ENCODE measurements around the gene CACNG1. TPM values are rescaled to one million over a fixed set of nuclear protein-coding genes. Genes with fewer than 3 reads are reported as not detected.

Gene CACNG1, protein sequence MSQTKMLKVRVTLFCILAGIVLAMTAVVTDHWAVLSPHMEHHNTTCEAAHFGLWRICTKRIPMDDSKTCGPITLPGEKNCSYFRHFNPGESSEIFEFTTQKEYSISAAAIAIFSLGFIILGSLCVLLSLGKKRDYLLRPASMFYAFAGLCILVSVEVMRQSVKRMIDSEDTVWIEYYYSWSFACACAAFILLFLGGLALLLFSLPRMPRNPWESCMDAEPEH
- total RNA-seq = not detected in 2 replicates

DNA sequence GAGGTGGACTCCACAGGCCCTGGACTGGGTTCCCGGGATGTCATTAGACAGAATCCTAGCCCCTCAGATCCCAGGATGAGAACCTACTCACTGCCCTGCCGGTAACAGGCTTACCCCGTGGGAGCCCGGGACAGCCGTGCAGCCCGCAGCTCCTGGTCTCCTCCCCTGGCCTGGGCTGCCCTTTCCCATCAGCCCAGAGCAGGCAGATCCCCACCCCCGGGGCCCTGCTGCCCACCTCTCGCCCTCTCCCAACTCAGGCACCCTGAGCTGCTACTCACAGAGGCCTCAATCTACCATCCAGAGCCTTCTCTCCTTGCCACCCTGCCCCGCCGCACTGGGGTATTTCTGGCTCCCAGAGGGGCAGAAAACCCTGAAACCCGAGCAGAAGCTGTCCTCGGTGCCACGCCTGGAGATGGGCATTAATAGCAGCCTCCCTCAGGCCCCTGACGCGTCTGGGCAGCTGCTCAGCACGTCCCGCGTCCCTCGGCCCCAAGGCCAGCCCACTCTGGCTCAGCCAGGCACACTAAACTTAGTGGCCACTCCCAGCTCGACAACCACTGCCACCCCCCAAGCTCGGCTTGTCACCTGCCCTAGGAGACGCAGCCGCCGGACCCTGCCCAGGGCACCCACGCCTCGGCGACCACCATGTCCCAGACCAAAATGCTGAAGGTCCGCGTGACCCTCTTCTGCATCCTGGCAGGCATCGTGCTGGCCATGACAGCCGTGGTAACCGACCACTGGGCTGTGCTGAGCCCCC, at the start of gene CACNG1:
Gene CACNG1, plus strand, starts transcription at position 539 of the 757 bp plus-strand sequence. Its CDS starts 107 bp downstream, at position 646.

Other genes starting within 250 kb of the CACNG1 start
- gene CACNG5, start 209.4 kb upstream of the CACNG1 start, total RNA-seq = not detected in 2 replicates
- gene CACNG4, start 79.8 kb upstream of the CACNG1 start, total RNA-seq = not detected in 2 replicates
- 37.8 and 44.7 TPM in 2 replicates for gene HELZ, start 200.6 kb downstream of the CACNG1 start, total RNA-seq